Kasumi-1 (cell line): ENCODE measurements around the gene NOL7.

ENCODE experiments used
- DNase-seq, 2 experiments: peaks; one replicate each; lab custom pipeline; 2025; lab: John Stamatoyannopoulos, UW

Gene NOL7

GRCh38 chr6:13614926-13615791 lies at the start of gene NOL7:
NOL7 (plus strand) TSS chr6:13615335; CDS start chr6:13615359, 24 bp downstream.
- peak; percentile 95 to 97 for DNase-seq

GRCh38 chr6:13565921-13566320 lies 49.2 kb upstream of the NOL7 start:
- DNase-seq = no peak

GRCh38 chr6:13566500-13566899 lies 48.6 kb upstream of the NOL7 start:
- DNase-seq = no peak

GRCh38 chr6:13568970-13569369 lies 46.2 kb upstream of the NOL7 start:
- DNase-seq = no peak

- DNase-seq = no peak
These were observed 42.9 kb upstream of the NOL7 start for GRCh38 chr6:13572240-13572639.

- no peak for DNase-seq
These were observed 42.0 kb upstream of the NOL7 start for GRCh38 chr6:13572951-13573654.

- peak; percentile 40 to 63 for DNase-seq
These were observed 41.4 kb upstream of the NOL7 start for GRCh38 chr6:13573669-13574110.

GRCh38 chr6:13574149-13574570 lies 41.0 kb upstream of the NOL7 start:
- DNase-seq = peak; percentile 92 to 94

- peak; percentile 78 to 87 for DNase-seq
These were observed 40.4 kb upstream of the NOL7 start, which contains the start of gene SIRT5 for GRCh38 chr6:13574571-13575376. SIRT5 (plus strand) TSS chr6:13574601; CDS start chr6:13584111, 9,510 bp downstream.

- no peak for DNase-seq
These were observed 39.8 kb upstream of the NOL7 start for GRCh38 chr6:13575377-13575775.

GRCh38 chr6:13576017-13576416 lies 39.1 kb upstream of the NOL7 start:
- DNase-seq = no peak

- DNase-seq = no peak
These were observed 37.2 kb upstream of the NOL7 start for GRCh38 chr6:13577926-13578325.

- peak; percentile 65 to 66 for DNase-seq
These were observed 35.2 kb upstream of the NOL7 start for GRCh38 chr6:13579911-13580310.

GRCh38 chr6:13581700-13582229 lies 33.4 kb upstream of the NOL7 start:
- DNase-seq = no peak

GRCh38 chr6:13586603-13587542 lies 28.3 kb upstream of the NOL7 start:
- DNase-seq = no peak

GRCh38 chr6:13589801-13590200 lies 25.3 kb upstream of the NOL7 start:
- no peak for DNase-seq

GRCh38 chr6:13590574-13591153 lies 24.5 kb upstream of the NOL7 start:
- no peak for DNase-seq

- no peak for DNase-seq
These were observed 23.8 kb upstream of the NOL7 start for GRCh38 chr6:13591205-13591921.

GRCh38 chr6:13593103-13593502 lies 22.0 kb upstream of the NOL7 start:
- DNase-seq = no peak

- DNase-seq = no peak
These were observed 21.4 kb upstream of the NOL7 start for GRCh38 chr6:13593720-13594119.
